Panc1 (cell line): ENCODE results near the gene CDK13. TPM values are rescaled to one million over a fixed set of nuclear protein-coding genes. Genes with fewer than 3 reads are reported as not detected.

Source experiments
- ATAC-seq: fragments of 200-7000 bp; cut with Tn5 transposase; 2 replicates; pipeline ENCODE4 v1.9.1; 2020; ENCODE audit warnings: mild to moderate bottlenecking, moderate library complexity
- BruUV-seq: library from RNA; stranded (reverse); fragments of 400-500 nt; replicated peaks from 2 replicates; lab custom pipeline; 2021; lab: Mats Ljungman, UMichigan
- CTCF ChIA-PET: fragments of 300-600 bp; sonication (Branson Sonifier 250); formaldehyde crosslinking; loops from one replicate; lab custom pipeline; 2022; ENCODE audit warnings: antibody characterized with exemption; lab: Charles Lee
- POLR2A ChIA-PET: fragments of 300-600 bp; sonication (Branson Sonifier 250); formaldehyde crosslinking; loops from one replicate; lab custom pipeline; 2022; ENCODE audit warnings: antibody characterized with exemption; lab: Charles Lee
- DNase-seq: peaks from one replicate; pipeline ENCODE4 v3.0.0-alpha.2; 2010; ENCODE audit warnings: low read depth, low spot score
- H3K27ac ChIP-seq: 2 replicates; pipeline ENCODE4 v1.5.1; 2011; ENCODE audit warnings: mild to moderate bottlenecking, low read length, inconsistent platforms
- H3K27me3 ChIP-seq: fragments of 200-500 bp; sonication (Bioruptor generic); 2 replicates; pipeline ENCODE4 v1.6.0; 2014; ENCODE audit warnings: low read length, inconsistent platforms; ENCODE audit not compliant: control insufficient read depth, insufficient read depth
- H3K36me3 ChIP-seq: fragments of 200-500 bp; sonication (Bioruptor generic); 2 replicates; pipeline ENCODE4 v1.5.1; 2014; ENCODE audit warnings: inconsistent platforms, mild to moderate bottlenecking, low read length, moderate library complexity; ENCODE audit not compliant: control insufficient read depth, insufficient read depth
- H3K4me1 ChIP-seq: 2 replicates; pipeline ENCODE4 v1.5.1; 2011; ENCODE audit warnings: inconsistent platforms, mild to moderate bottlenecking, low read length, moderate library complexity; ENCODE audit not compliant: control insufficient read depth, insufficient read depth
- H3K4me3 ChIP-seq, 2 experiments: 2 replicates each; pipeline ENCODE4 v1.5.1; 2011 to 2012; ENCODE audit warnings: low read depth in 2 of 2, low read length in 2 of 2, mild to moderate bottlenecking in 2 of 2, inconsistent platforms in 1 of 2, moderate library complexity in 1 of 2
- H3K9me3 ChIP-seq: fragments of 200-500 bp; sonication (Bioruptor generic); 2 replicates; pipeline ENCODE4 v1.5.1; 2014; ENCODE audit warnings: low read depth, mild to moderate bottlenecking, inconsistent platforms, low read length, moderate library complexity; ENCODE audit not compliant: control insufficient read depth, insufficient read depth
- CTCF ChIP-seq: fragments of 450-650 bp; IDR thresholded peaks from 2 replicates; pipeline ENCODE4 v1.5.1; 2017; ENCODE audit warnings: mild to moderate bottlenecking
- POLR2AphosphoS5 ChIP-seq: IDR thresholded peaks from 2 replicates; pipeline ENCODE4 v1.6.1; 2012; ENCODE audit warnings: mild to moderate bottlenecking, low read depth, low read length, moderate library complexity
- REST ChIP-seq, 2 experiments: IDR thresholded peaks; 2 replicates each; pipeline ENCODE4 v1.6.1; 2011 to 2012; ENCODE audit warnings: low read depth in 2 of 2, control low read depth in 1 of 2, low read length in 1 of 2, mild to moderate bottlenecking in 1 of 2, moderate library complexity in 1 of 2; ENCODE audit not compliant: insufficient read depth in 1 of 2
- SIN3A ChIP-seq: IDR thresholded peaks from 2 replicates; pipeline ENCODE4 v1.6.1; 2012; ENCODE audit warnings: low read depth, mild to moderate bottlenecking, low read length, moderate library complexity, borderline replicate concordance; ENCODE audit not compliant: insufficient read depth
- TCF7L2 ChIP-seq: IDR thresholded peaks from 2 replicates; pipeline ENCODE4 v1.6.1; 2011; ENCODE audit warnings: mild to moderate bottlenecking, low read depth, low read length, inconsistent platforms
- in situ Hi-C: cut with HindIII; loops from 2 replicates; pipeline ENCODE4 v1.10.0; 2016; ENCODE audit warnings: low sequenced_read_pairs, low pct_unique_long_range_greater_than_20kb
- intact Hi-C: fragments of 100-400 bp; cut with micrococcal nuclease; formaldehyde crosslinking; loops from one replicate; pipeline ENCODE4 v1.10.0; 2022; ENCODE audit not compliant: unreplicated experiment
- total RNA-seq: library from RNA; stranded (reverse); gene quantifications from one replicate; pipeline ENCODE4 v1.2.1, GENCODE V29; 2021; ENCODE audit not compliant: unreplicated experiment

The CDK13 gene
- total RNA-seq, 1 experiment from 2014 or later, result 52.0 TPM

- H3K27me3 ChIP-seq, result no peaks in the 10 kb centered on the region
- intact Hi-C loops, result no loop called here
- H3K9me3 ChIP-seq, result no peaks in the 10 kb centered on the region
- H3K27ac ChIP-seq, result no peak overlapping the region
- DNase-seq (no peak), ATAC-seq (no peak)
- H3K36me3 ChIP-seq, result no peaks in the 10 kb centered on the region
- no peaks in the 10 kb centered on the region for H3K4me1 ChIP-seq
- TF ChIP-seq CTCF (no peak), SIN3A (no peak), TCF7L2 (no peak), REST (IDR thresholded peaks at IDR 0.05; ENCODE audit: insufficient read depth in 1 of 2, low read depth in 2 of 2, low read length in 1 of 2) (no peak), POLR2AphosphoS5 (no peak)
- H3K4me3 ChIP-seq, result no peak overlapping the region
- POLR2A ChIA-PET, result interaction anchor here (0.7 kb wide), 1 partner anchor 10 kb away, joined by 3 read pairs; no protein-coding TSS in a partner anchor
- no TSS peak for BruUV-seq
- CTCF ChIA-PET, result no interaction called here
- in situ Hi-C loops, result no loop called here
Measured at GRCh38 chr7:40041456-40041855, 91.4 kb downstream of the CDK13 start.

GRCh38 chr7:40043164-40043563 is 93.1 kb downstream of the CDK13 start:
- H3K27me3 ChIP-seq, result no peaks in the 10 kb centered on the region
- in situ Hi-C loops (no loop called here), intact Hi-C loops (no loop called here)
- CTCF ChIA-PET, result no interaction called here
- POLR2A ChIA-PET, result no interaction called here
- no TSS peak for BruUV-seq
- H3K9me3 ChIP-seq, result no peaks in the 10 kb centered on the region
- no peak for TF ChIP-seq POLR2AphosphoS5
- no peak for TF ChIP-seq REST (IDR thresholded peaks at IDR 0.05; ENCODE audit: insufficient read depth in 1 of 2, low read depth in 2 of 2, low read length in 1 of 2)
- TF ChIP-seq SIN3A, result no peak
- TF ChIP-seq CTCF, result no peak
- no peak for TF ChIP-seq TCF7L2
- H3K27ac ChIP-seq, result no peak overlapping the region
- H3K4me1 ChIP-seq, result no peaks in the 10 kb centered on the region
- ATAC-seq (no peak), DNase-seq (no peak)
- no peaks in the 10 kb centered on the region; the same call in 1 of the 2 replicates for H3K36me3 ChIP-seq
- H3K4me3 ChIP-seq, result no peak overlapping the region
